Aorta (tissue), 5 donors: ENCODE data around the gene CELF5. TPM values are rescaled to one million over a fixed set of nuclear protein-coding genes. Genes with fewer than 3 reads are reported as not detected.
A peak's percentile ranks its signal among the peaks of the same experiment; 100 is the strongest.

Source experiments
- ATAC-seq: fragments of 200-7000 bp; cut with Tn5 transposase; one replicate; pipeline ENCODE4 v1.9.1; 2022; ENCODE audit warnings: moderate library complexity; ENCODE audit not compliant: low FRiP score
- DNase-seq, 2 donors: peaks; one replicate each; pipeline ENCODE4 v3.0.0-alpha.2; 2020
- H3K27ac ChIP-seq, 2 donors: one replicate each; pipeline ENCODE4 v1.5.1; 2013; ENCODE audit warnings: low read length in 2 of 2, mild to moderate bottlenecking in 2 of 2, moderate library complexity in 2 of 2, control low read depth in 1 of 2, inconsistent platforms in 1 of 2, low read depth in 1 of 2
- H3K27me3 ChIP-seq, 2 donors: one replicate each; pipeline ENCODE4 v1.6.1; 2013; ENCODE audit warnings: control low read depth in 1 of 2, low read length in 1 of 2, mild to moderate bottlenecking in 1 of 2, moderate library complexity in 1 of 2; ENCODE audit not compliant: insufficient read depth in 2 of 2, control insufficient read depth in 1 of 2
- H3K36me3 ChIP-seq, 2 donors: one replicate each; pipeline ENCODE4 v1.6.1; 2013; ENCODE audit warnings: control low read depth in 1 of 2, low read length in 1 of 2, mild to moderate bottlenecking in 1 of 2; ENCODE audit not compliant: insufficient read depth in 2 of 2, control insufficient read depth in 1 of 2
- H3K4me1 ChIP-seq, 2 donors: one replicate each; pipeline ENCODE4 v1.6.1; 2013; ENCODE audit warnings: low read length in 2 of 2, control low read depth in 1 of 2, mild to moderate bottlenecking in 1 of 2, moderate library complexity in 1 of 2; ENCODE audit not compliant: insufficient read depth in 2 of 2, control insufficient read depth in 1 of 2
- H3K4me3 ChIP-seq, 2 donors: one replicate each; pipeline ENCODE4 v1.5.1; 2013; ENCODE audit warnings: low read length in 2 of 2, control low read depth in 1 of 2, mild to moderate bottlenecking in 1 of 2
- H3K9me3 ChIP-seq: one replicate; pipeline ENCODE4 v1.6.1; 2013; ENCODE audit warnings: mild to moderate bottlenecking, low read length; ENCODE audit not compliant: control insufficient read depth
- WGBS, 2 donors: extraction: QIAGEN DNeasy Blood & Tissue Kit; methylation state at CpG; one replicate each; pipeline ENCODE4 v1.1.7; 2013; 5-methylcytosine and 5-hydroxymethylcytosine counted together
- intact Hi-C, 2 donors: fragments of 100-400 bp; cut with DNase I; formaldehyde crosslinking; loops; one replicate each; pipeline versions ENCODE4 v1.14.2 to v1.15.0; 2022
- long read RNA-seq, 2 donors: library from polyadenylated mRNA; unstranded; transcript quantifications; one replicate each; pipeline ENCODE4 v2.0.0, GENCODE V29; 2020 to 2021
- polyA plus RNA-seq, 2 donors: library from polyadenylated mRNA; stranded (reverse); fragments of 200-250 nt; gene quantifications; one replicate each; pipeline ENCODE4 v1.2.3, GENCODE V29; 2013
- total RNA-seq, 2 donors: library from RNA; stranded (reverse); fragmentation: NEBNext Ultra II Directional; extraction: Animal tissue kit (Norgen Biotek cat#: 25700); gene quantifications; one replicate each; pipeline ENCODE4 v1.2.1, GENCODE V29; 2021
- donor health status: healthy with polysubstance abuse.
- donor health status: Bipolar disorder and iron deficiency.
- donor health status: DM: no; HTN: no; CAD: no.
- donor health status: DM: no; HTN: no; CAD: no.
- donor health status: DM: yes; HTN: yes; CAD: no.

CELF5 gene
- total RNA-seq: not detected
- under 1 TPM in 1 of 2 donors, not detected in 1; 0.08 TPM for polyA plus RNA-seq
- long read RNA-seq, donor 1: 0 reads
- long read RNA-seq, donor 2: 0 reads

- no peaks in the 10 kb centered on the region for H3K27me3 ChIP-seq
- H3K27ac ChIP-seq: no peak within 1 kb of the TSS
- no peaks in the 10 kb centered on the region for H3K36me3 ChIP-seq
- H3K4me3 ChIP-seq: peak within 1 kb of the TSS in 1 of 2 donors; percentile 23
- H3K4me1 ChIP-seq: no peaks in the 10 kb centered on the region
- intact Hi-C loops: no loop called here
- 2 to 3% methylated on average over 35 to 94 of the region's 94 CpGs for WGBS, 2 donors
- DNase-seq (no peak), ATAC-seq (no peak)
- no peaks in the 10 kb centered on the region for H3K9me3 ChIP-seq
These were observed at the start of gene CELF5 for GRCh38 chr19:3224346-3225168. CELF5 (plus strand) TSS chr19:3224661; CDS start chr19:3224740, 79 bp downstream.

- Histone ChIP-seq H3K27me3 (no peaks in the 10 kb centered on the region), H3K9me3 (no peaks in the 10 kb centered on the region), H3K36me3 (no peaks in the 10 kb centered on the region), H3K4me1 (no peaks in the 10 kb centered on the region), H3K27ac (no peak overlapping the region), H3K4me3 (no peak overlapping the region)
- intact Hi-C loops: no loop called here
- peak in 1 of 2 donors; percentile 48 for DNase-seq
- WGBS, 2 donors: 53 to 63% methylated on average over 17 of the region's 17 CpGs
- no peak for ATAC-seq
These were observed 48.4 kb upstream of the CELF5 start for GRCh38 chr19:3175781-3176714.

- DNase-seq: peak in 1 of 2 donors; percentile 62
- H3K27ac ChIP-seq: no peak overlapping the region
- H3K36me3 ChIP-seq: no peaks in the 10 kb centered on the region
- 77 to 79% methylated on average over 11 of the region's 11 CpGs for WGBS, 2 donors
- H3K27me3 ChIP-seq: no peaks in the 10 kb centered on the region
- peak; percentile 49 for ATAC-seq
- no peak overlapping the region for H3K4me3 ChIP-seq
- no peaks in the 10 kb centered on the region for H3K4me1 ChIP-seq
- no peaks in the 10 kb centered on the region for H3K9me3 ChIP-seq
- intact Hi-C loops: no loop called here
These were observed 47.6 kb upstream of the CELF5 start for GRCh38 chr19:3176715-3177501.

- no peak within 1 kb of the TSS for H3K4me3 ChIP-seq
- 82 to 83% methylated on average over 35 to 42 of the region's 42 CpGs for WGBS, 2 donors
- DNase-seq (peak in 1 of 2 donors; percentile 76), ATAC-seq (peak; percentile 40)
- H3K4me1 ChIP-seq: no peaks in the 10 kb centered on the region
- H3K27ac ChIP-seq: no peak within 1 kb of the TSS
- intact Hi-C loops: no loop called here
- no peaks in the 10 kb centered on the region for H3K36me3 ChIP-seq
- H3K27me3 ChIP-seq: no peaks in the 10 kb centered on the region
- H3K9me3 ChIP-seq: no peaks in the 10 kb centered on the region
These were observed 46.0 kb upstream of the CELF5 start, which contains the start of gene S1PR4 for GRCh38 chr19:3178377-3178972. S1PR4 (plus strand) TSS chr19:3178769; CDS start chr19:3178793, 24 bp downstream.

DNA sequence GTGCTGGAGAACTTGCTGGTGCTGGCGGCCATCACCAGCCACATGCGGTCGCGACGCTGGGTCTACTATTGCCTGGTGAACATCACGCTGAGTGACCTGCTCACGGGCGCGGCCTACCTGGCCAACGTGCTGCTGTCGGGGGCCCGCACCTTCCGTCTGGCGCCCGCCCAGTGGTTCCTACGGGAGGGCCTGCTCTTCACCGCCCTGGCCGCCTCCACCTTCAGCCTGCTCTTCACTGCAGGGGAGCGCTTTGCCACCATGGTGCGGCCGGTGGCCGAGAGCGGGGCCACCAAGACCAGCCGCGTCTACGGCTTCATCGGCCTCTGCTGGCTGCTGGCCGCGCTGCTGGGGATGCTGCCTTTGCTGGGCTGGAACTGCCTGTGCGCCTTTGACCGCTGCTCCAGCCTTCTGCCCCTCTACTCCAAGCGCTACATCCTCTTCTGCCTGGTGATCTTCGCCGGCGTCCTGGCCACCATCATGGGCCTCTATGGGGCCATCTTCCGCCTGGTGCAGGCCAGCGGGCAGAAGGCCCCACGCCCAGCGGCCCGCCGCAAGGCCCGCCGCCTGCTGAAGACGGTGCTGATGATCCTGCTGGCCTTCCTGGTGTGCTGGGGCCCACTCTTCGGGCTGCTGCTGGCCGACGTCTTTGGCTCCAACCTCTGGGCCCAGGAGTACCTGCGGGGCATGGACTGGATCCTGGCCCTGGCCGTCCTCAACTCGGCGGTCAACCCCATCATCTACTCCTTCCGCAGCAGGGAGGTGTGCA lies 45.3 kb upstream of the CELF5 start:
- peak in 1 of 2 donors; percentile 73 for DNase-seq

GRCh38 chr19:3179739-3180293 lies 44.6 kb upstream of the CELF5 start:
- Histone ChIP-seq H3K4me3 (no peak overlapping the region), H3K4me1 (no peaks in the 10 kb centered on the region), H3K27me3 (no peaks in the 10 kb centered on the region), H3K36me3 (no peaks in the 10 kb centered on the region), H3K27ac (no peak overlapping the region), H3K9me3 (no peaks in the 10 kb centered on the region)
- 88 to 89% methylated on average over 31 of the region's 31 CpGs for WGBS, 2 donors
- intact Hi-C loops: no loop called here
- DNase-seq (peak in 1 of 2 donors; percentile 76), ATAC-seq (peak; percentile 51)

More for the DNA sequence above, 45.3 kb upstream of the CELF5 start:
- intact Hi-C loops: no loop called here
- no peaks in the 10 kb centered on the region for H3K4me1 ChIP-seq
- no peaks in the 10 kb centered on the region for H3K9me3 ChIP-seq
- no peaks in the 10 kb centered on the region for H3K36me3 ChIP-seq
- H3K4me3 ChIP-seq: no peak overlapping the region
- WGBS, 2 donors: 87 to 90% methylated on average over 43 to 52 of the region's 52 CpGs
- peak; percentile 30 for ATAC-seq
- no peak overlapping the region for H3K27ac ChIP-seq
- no peaks in the 10 kb centered on the region for H3K27me3 ChIP-seq
